HepG2 (cell line): ENCODE results near the gene HECTD4. TPM values are rescaled to one million over a fixed set of nuclear protein-coding genes. Genes with fewer than 3 reads are reported as not detected.
A peak's percentile ranks its signal among the peaks of the same experiment; 100 is the strongest.

ENCODE experiments used
- EP300 ChIP-seq, 3 experiments: sonication (generic) in 1 of 3; formaldehyde crosslinking in 1 of 3; IDR thresholded peaks; 2 replicates each; pipeline versions ENCODE4 v1.5.1 to v1.6.1; 2011 to 2020; ENCODE audit warnings: low read depth in 2 of 3, low read length in 2 of 3, borderline replicate concordance in 1 of 3, improper control_type of control experiment in 1 of 3, mild to moderate bottlenecking in 1 of 3, missing genetic modification reagents in 1 of 3, moderate library complexity in 1 of 3
- IRF2 ChIP-seq: IDR thresholded peaks from 2 replicates; pipeline ENCODE4 v1.6.1; 2018; ENCODE audit warnings: missing genetic modification reagents, missing compliant biosample characterization
- MAZ ChIP-seq, 2 experiments: sonication (generic) in 1 of 2; formaldehyde crosslinking in 1 of 2; IDR thresholded peaks; 2 replicates each; pipeline versions ENCODE4 v1.5.0 to v1.6.1; 2012 to 2020; ENCODE audit warnings: low read depth in 2 of 2, mild to moderate bottlenecking in 2 of 2, borderline replicate concordance in 1 of 2, improper control_type of control experiment in 1 of 2, low read length in 1 of 2, missing genetic modification reagents in 1 of 2, moderate library complexity in 1 of 2
- MXD3 ChIP-seq: IDR thresholded peaks from 2 replicates; pipeline ENCODE4 v1.6.1; 2016; ENCODE audit warnings: mild to moderate bottlenecking, missing biosample characterization, missing genetic modification reagents
- NFKB2 ChIP-seq: sonication (generic); formaldehyde crosslinking; IDR thresholded peaks from 2 replicates; pipeline ENCODE4 v1.4.0; 2020; ENCODE audit warnings: missing genetic modification reagents, borderline replicate concordance
- PAXIP1 ChIP-seq: sonication (generic); formaldehyde crosslinking; conservative IDR thresholded peaks from 2 replicates; pipeline ENCODE4 v1.4.0; 2020; ENCODE audit warnings: mild to moderate bottlenecking, missing genetic modification reagents, moderate library complexity
- RORA ChIP-seq: sonication (generic); formaldehyde crosslinking; IDR thresholded peaks from 2 replicates; pipeline ENCODE4 v1.5.0; 2020; ENCODE audit warnings: mild to moderate bottlenecking, missing genetic modification reagents, moderate library complexity
- TEF ChIP-seq: sonication (generic); formaldehyde crosslinking; IDR thresholded peaks from 2 replicates; pipeline ENCODE4 v1.5.0; 2020; ENCODE audit warnings: missing genetic modification reagents
- TFAP4 ChIP-seq: sonication (generic); IDR thresholded peaks from 2 replicates; pipeline ENCODE4 v1.6.1; 2016; ENCODE audit warnings: low read depth, borderline replicate concordance
- THRA ChIP-seq: sonication (generic); formaldehyde crosslinking; IDR thresholded peaks from 2 replicates; pipeline ENCODE4 v1.4.0; 2020; ENCODE audit warnings: missing genetic modification reagents, borderline replicate concordance
- USF2 ChIP-seq, 2 experiments: sonication (generic) in 1 of 2; formaldehyde crosslinking in 1 of 2; IDR thresholded peaks; 2 replicates each; pipeline versions ENCODE4 v1.5.1 to v1.6.1; 2011 to 2020; ENCODE audit warnings: borderline replicate concordance in 1 of 2, low read depth in 1 of 2, low read length in 1 of 2, mild to moderate bottlenecking in 1 of 2, missing genetic modification reagents in 1 of 2, moderate library complexity in 1 of 2
- ZFAT ChIP-seq: sonication (generic); formaldehyde crosslinking; conservative IDR thresholded peaks from 2 replicates; pipeline ENCODE4 v1.8.1; 2023; ENCODE audit warnings: missing genetic modification reagents, inconsistent platforms
- ZNF451 ChIP-seq: sonication (generic); formaldehyde crosslinking; IDR thresholded peaks from 2 replicates; pipeline ENCODE4 v1.5.0; 2020; ENCODE audit warnings: mild to moderate bottlenecking, missing genetic modification reagents
- ZNF878 ChIP-seq: sonication (generic); formaldehyde crosslinking; IDR thresholded peaks from 2 replicates; pipeline ENCODE4 v1.8.1; 2023; ENCODE audit warnings: mild to moderate bottlenecking, missing genetic modification reagents, moderate library complexity
- polyA plus RNA-seq, 8 experiments: library from polyadenylated mRNA; depleted of rRNA in 3 of 8; stranded (reverse) in 7 of 8; unstranded in 1 of 8; fragments of >200 nt; fragmentation: Illumina TruSeq in 4 of 8; extraction: Trizol in 4 of 8; gene quantifications; 2 replicates each; pipeline versions ENCODE4 v1.2.1 to v1.2.3, GENCODE V29; 2011 to 2016; ENCODE audit warnings: low read depth in 4 of 8, missing spikeins in 1 of 8, mixed read lengths in 1 of 8; ENCODE audit not compliant: insufficient read depth in 1 of 8
- total RNA-seq, 5 experiments: library from RNA; depleted of rRNA; stranded (reverse); fragments of >200 nt; fragmentation: Illumina TruSeq; extraction: Trizol; gene quantifications; 2 replicates each; pipeline ENCODE4 v1.2.3, GENCODE V29; 2016; ENCODE audit warnings: low read depth in 1 of 5

The HECTD4 gene
- total and polyA plus RNA-seq, 2 of the 13 experiments (the other 11 are each of a cell fraction or from before 2014, with no cell fraction given) = 9.0 to 11.4 TPM

GRCh38 chr12:112116232-112117060 lies 265.8 kb downstream of the HECTD4 start (continued):
- TF ChIP-seq USF2 (IDR thresholded peaks at IDR 0.05; ENCODE audit: low read depth, low read length) (no peak), USF2 (CRISPR knock-in tag; IDR thresholded peaks at IDR 0.05; ENCODE audit: borderline replicate concordance) (no peak), IRF2 (0 out of 2 replicates have a peak, but pooled peaks have one; percentile 37), RORA (CRISPR knock-in tag) (no peak), ZNF451 (CRISPR knock-in tag) (peak; percentile 25; the same call in 1 of the 2 replicates), EP300 (IDR thresholded peaks at IDR 0.05; ENCODE audit: low read depth in 2 of 2, low read length in 2 of 2) (no peak), EP300 (CRISPR knock-in tag; IDR thresholded peaks at IDR 0.05; ENCODE audit: borderline replicate concordance) (0 out of 2 replicates have a peak, but pooled peaks have one; percentile 20), NFKB2 (peak; percentile 28; the same call in 1 of the 2 replicates), ZFAT (no peak), MAZ (IDR thresholded peaks at IDR 0.05; ENCODE audit: borderline replicate concordance, low read depth, low read length) (no peak), MAZ (CRISPR knock-in tag; IDR thresholded peaks at IDR 0.05; ENCODE audit: low read depth) (peak; percentile 52; the same call in 1 of the 2 replicates), TFAP4 (peak; percentile 87), THRA (CRISPR knock-in tag) (0 out of 2 replicates have a peak, but pooled peaks have one; percentile 49), PAXIP1 (CRISPR knock-in tag) (peak; percentile 7; the same call in 1 of the 2 replicates), MXD3 (CRISPR knock-in tag) (0 out of 2 replicates have a peak, but pooled peaks have one; percentile 50), TEF (CRISPR knock-in tag) (no peak), ZNF878 (no peak)
